Activated B cell treated with CpG ODN at 0.5 μM for 24 hours (primary cell): ENCODE results near the gene GNB1L. TPM values are rescaled to one million over a fixed set of nuclear protein-coding genes. Genes with fewer than 3 reads are reported as not detected.
A peak's percentile ranks its signal among the peaks of the same experiment; 100 is the strongest.

ENCODE experiments used
- ATAC-seq: fragments of 200-7000 bp; cut with Tn5 transposase; one replicate; pipeline ENCODE4 v1.10.0; 2021; ENCODE audit warnings: low read depth, mild to moderate bottlenecking, moderate library complexity
- CTCF ChIA-PET: fragments of 350-600 bp; sonication (Branson Sonifier 250); formaldehyde crosslinking; loops from one replicate; lab custom pipeline; 2021; ENCODE audit warnings: antibody characterized with exemption; lab: Charles Lee
- POLR2A ChIA-PET: fragments of 350-600 bp; sonication (Branson Sonifier 250); formaldehyde crosslinking; loops from one replicate; lab custom pipeline; 2021; ENCODE audit warnings: antibody characterized with exemption; lab: Charles Lee
- DNase-seq: peaks from one replicate; pipeline ENCODE4 v3.0.0; 2022
- H3K27ac Mint-ChIP-seq: one replicate; pipeline ENCODE4 v1.8.0; 2020; ENCODE audit warnings: mixed read lengths
- H3K27me3 Mint-ChIP-seq: one replicate; pipeline ENCODE4 v1.8.0; 2021; ENCODE audit warnings: mixed read lengths
- H3K36me3 Mint-ChIP-seq: one replicate; pipeline ENCODE4 v1.8.0; 2021; ENCODE audit warnings: low read depth, mixed read lengths
- H3K4me1 Mint-ChIP-seq: one replicate; pipeline ENCODE4 v1.8.0; 2021; ENCODE audit warnings: mixed read lengths
- H3K4me3 Mint-ChIP-seq: one replicate; pipeline ENCODE4 v1.8.0; 2020; ENCODE audit warnings: mild to moderate bottlenecking, mixed read lengths
- H3K9me3 Mint-ChIP-seq: one replicate; pipeline ENCODE4 v1.8.0; 2020; ENCODE audit warnings: mixed read lengths
- CTCF ChIP-seq: fragments of 200-600 bp; IDR thresholded peaks from one replicate; pipeline ENCODE4 v1.8.0; 2022; ENCODE audit warnings: antibody characterized with exemption, mild to moderate bottlenecking
- intact Hi-C: fragments of 100-400 bp; cut with micrococcal nuclease; formaldehyde crosslinking; loops from one replicate; pipeline ENCODE4 v1.15.1; 2024
- total RNA-seq: library from RNA; stranded (reverse); gene quantifications from 2 replicates; pipeline ENCODE4 v1.2.3, GENCODE V29; 2022

The GNB1L gene
- total RNA-seq, 1 donor from 2014 or later, result 6.3 TPM

GRCh38 chr22:19772673-19773469, 81.8 kb downstream of the GNB1L start:
- Mint-ChIP-seq H3K36me3 (no peaks in the 10 kb centered on the region), H3K4me1 (peaks cover 33% of the 10 kb centered on the region), H3K4me3 (peak overlapping the region; percentile 71), H3K27me3 (peaks cover 62% of the 10 kb centered on the region), H3K9me3 (no peaks in the 10 kb centered on the region), H3K27ac (peak overlapping the region; percentile 59)
- DNase-seq (no peak), ATAC-seq (peak; percentile 75)
- CTCF ChIA-PET, result interaction anchor here (1.1 kb wide), 2 partner anchors 16 to 137 kb away, joined by 3 to 4 read pairs; no protein-coding TSS in a partner anchor
- POLR2A ChIA-PET, result interaction anchor here (0.5 to 1.2 kb wide), 4 partner anchors 83 to 1230 kb away, joined by 3 to 8 read pairs (median 3); no protein-coding TSS in a partner anchor
- intact Hi-C loops, result no loop called here
- no peak for TF ChIP-seq CTCF

- Mint-ChIP-seq H3K36me3 (no peaks in the 10 kb centered on the region), H3K27ac (peak overlapping the region; percentile 59), H3K27me3 (peaks cover 65% of the 10 kb centered on the region), H3K9me3 (no peaks in the 10 kb centered on the region), H3K4me1 (peaks cover 38% of the 10 kb centered on the region), H3K4me3 (no peak overlapping the region)
- no peak for TF ChIP-seq CTCF
- intact Hi-C loops, result no loop called here
- ChIA-PET POLR2A (interaction anchor here (0.7 kb wide), 1 partner anchor 1231 kb away, joined by 3 read pairs; no protein-coding TSS in a partner anchor), CTCF (interaction anchor here (1.1 kb wide), 2 partner anchors 16 to 138 kb away, joined by 3 to 4 read pairs; no protein-coding TSS in a partner anchor)
- DNase-seq, result no peak
- no peak for ATAC-seq
These were observed 82.3 kb downstream of the GNB1L start for GRCh38 chr22:19772422-19772672.

GRCh38 chr22:19770349-19771220, 84.1 kb downstream of the GNB1L start:
- Mint-ChIP-seq H3K9me3 (no peaks in the 10 kb centered on the region), H3K4me1 (peaks cover 35% of the 10 kb centered on the region), H3K27me3 (peaks cover 62% of the 10 kb centered on the region), H3K36me3 (no peaks in the 10 kb centered on the region), H3K4me3 (no peak overlapping the region), H3K27ac (no peak overlapping the region)
- ATAC-seq (no peak), DNase-seq (no peak)
- CTCF ChIA-PET, result interaction anchor here (1.0 kb wide), 1 partner anchor 40 kb away, joined by 3 read pairs; no protein-coding TSS in a partner anchor
- TF ChIP-seq CTCF, result no peak
- POLR2A ChIA-PET, result no interaction called here
- intact Hi-C loops, result no loop called here

- Mint-ChIP-seq H3K4me1 (peaks cover 34% of the 10 kb centered on the region), H3K9me3 (no peaks in the 10 kb centered on the region), H3K27ac (no peak overlapping the region), H3K27me3 (peaks cover 68% of the 10 kb centered on the region), H3K4me3 (no peak overlapping the region), H3K36me3 (no peaks in the 10 kb centered on the region)
- DNase-seq (no peak), ATAC-seq (no peak)
- CTCF ChIA-PET, result no interaction called here
- POLR2A ChIA-PET, result no interaction called here
- intact Hi-C loops, result no loop called here
- no peak for TF ChIP-seq CTCF
These were observed 85.3 kb downstream of the GNB1L start for GRCh38 chr22:19769393-19769715.
